ENCODE measurements around the gene FRMD6. TPM values are rescaled to one million over a fixed set of nuclear protein-coding genes. Genes with fewer than 3 reads are reported as not detected.
A peak's percentile ranks its signal among the peaks of the same experiment; 100 is the strongest.

The FRMD6 gene
- total RNA-seq, 2 donors from 2014 or later = 12.1 to 14.8 TPM

DNA sequence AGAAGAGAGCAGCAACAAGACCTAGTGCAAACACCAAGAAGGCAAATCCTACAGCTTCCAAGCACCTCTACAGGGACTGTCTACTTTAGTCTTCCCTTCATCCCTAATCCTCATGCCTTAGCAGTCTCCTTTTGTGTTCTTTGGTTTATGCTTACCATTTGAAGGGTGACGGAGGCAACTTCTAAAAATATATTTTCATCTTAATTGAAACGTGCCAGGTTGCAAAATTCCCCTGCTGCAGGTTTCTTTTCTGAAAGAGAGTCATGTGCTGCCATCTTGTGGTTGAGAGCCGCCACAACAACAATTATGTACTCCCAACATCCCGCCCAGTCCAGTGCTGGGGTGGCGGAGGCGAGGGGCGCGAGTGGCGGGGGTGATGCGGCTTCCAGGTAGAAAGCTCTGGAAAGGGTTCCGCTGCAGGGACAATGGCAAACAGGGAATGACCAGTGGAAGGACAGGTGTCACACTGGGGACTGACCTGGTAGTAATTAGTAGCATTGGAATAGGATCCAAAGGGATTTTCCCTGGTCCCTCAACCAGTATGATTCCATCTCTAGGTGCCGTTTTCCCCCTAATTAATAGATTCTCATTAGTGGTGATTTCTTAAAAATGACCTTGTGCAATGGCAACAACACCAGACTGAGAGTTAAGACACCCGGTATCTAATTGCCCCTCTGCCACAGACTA lies 128.4 kb downstream of the FRMD6 start:
- H3K27ac Mint-ChIP-seq = no peak overlapping the region
- H3K27me3 Mint-ChIP-seq (ENCODE audit: insufficient read depth) = peaks cover 15% of the 10 kb centered on the region
- peak; percentile 90 for DNase-seq
- no peak overlapping the region for H3K4me3 Mint-ChIP-seq
- H3K4me1 Mint-ChIP-seq = peaks cover 4% of the 10 kb centered on the region
- Histone ChIP-seq H3K27me3 (ENCODE audit: control insufficient read depth, insufficient read depth, low read length, poor library complexity, severe bottlenecking) (peaks cover 11% of the 10 kb centered on the region), H3K36me3 (ENCODE audit: control insufficient read depth, insufficient read depth, low read length) (no peaks in the 10 kb centered on the region), H3K9ac (ENCODE audit: extremely low read depth, low read length, poor library complexity, severe bottlenecking) (no peak overlapping the region), H3K4me1 (ENCODE audit: control insufficient read depth, insufficient read depth, low read length) (no peaks in the 10 kb centered on the region), H3K9me3 (ENCODE audit: control insufficient read depth, low read length) (no peaks in the 10 kb centered on the region), H3K27ac (ENCODE audit: low read depth, low read length) (no peak overlapping the region), H3K4me3 (ENCODE audit: low read length) (no peak overlapping the region)
- no peaks in the 10 kb centered on the region for H3K36me3 Mint-ChIP-seq (ENCODE audit: low read depth)
- TF ChIP-seq, protein P1, sequence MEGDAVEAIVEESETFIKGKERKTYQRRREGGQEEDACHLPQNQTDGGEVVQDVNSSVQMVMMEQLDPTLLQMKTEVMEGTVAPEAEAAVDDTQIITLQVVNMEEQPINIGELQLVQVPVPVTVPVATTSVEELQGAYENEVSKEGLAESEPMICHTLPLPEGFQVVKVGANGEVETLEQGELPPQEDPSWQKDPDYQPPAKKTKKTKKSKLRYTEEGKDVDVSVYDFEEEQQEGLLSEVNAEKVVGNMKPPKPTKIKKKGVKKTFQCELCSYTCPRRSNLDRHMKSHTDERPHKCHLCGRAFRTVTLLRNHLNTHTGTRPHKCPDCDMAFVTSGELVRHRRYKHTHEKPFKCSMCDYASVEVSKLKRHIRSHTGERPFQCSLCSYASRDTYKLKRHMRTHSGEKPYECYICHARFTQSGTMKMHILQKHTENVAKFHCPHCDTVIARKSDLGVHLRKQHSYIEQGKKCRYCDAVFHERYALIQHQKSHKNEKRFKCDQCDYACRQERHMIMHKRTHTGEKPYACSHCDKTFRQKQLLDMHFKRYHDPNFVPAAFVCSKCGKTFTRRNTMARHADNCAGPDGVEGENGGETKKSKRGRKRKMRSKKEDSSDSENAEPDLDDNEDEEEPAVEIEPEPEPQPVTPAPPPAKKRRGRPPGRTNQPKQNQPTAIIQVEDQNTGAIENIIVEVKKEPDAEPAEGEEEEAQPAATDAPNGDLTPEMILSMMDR (conservative IDR thresholded peaks at IDR 0.05) = peak; percentile 91
- H3K9me3 Mint-ChIP-seq = no peaks in the 10 kb centered on the region
- WGBS, 2 experiments (ENCODE audit: insufficient coverage in 1 of 2, insufficient read length in 1 of 2) = 22 to 23% methylated on average over 6 to 12 of the region's 13 CpGs

Other genes with a start within 250 kb of the FRMD6 start
- gene GNG2, start 208.7 kb downstream of the FRMD6 start, total RNA-seq = 10 to 100 TPM; 47.9 to 51.6 TPM